ENCODE results near the gene GFER. TPM values are rescaled to one million over a fixed set of nuclear protein-coding genes. Genes with fewer than 3 reads are reported as not detected.
A peak's percentile ranks its signal among the peaks of the same experiment; 100 is the strongest.

GFER gene
- polyA plus RNA-seq, 1 of the 3 experiments (the other 2 are of a cell fraction) = 20.4 TPM

DNA sequence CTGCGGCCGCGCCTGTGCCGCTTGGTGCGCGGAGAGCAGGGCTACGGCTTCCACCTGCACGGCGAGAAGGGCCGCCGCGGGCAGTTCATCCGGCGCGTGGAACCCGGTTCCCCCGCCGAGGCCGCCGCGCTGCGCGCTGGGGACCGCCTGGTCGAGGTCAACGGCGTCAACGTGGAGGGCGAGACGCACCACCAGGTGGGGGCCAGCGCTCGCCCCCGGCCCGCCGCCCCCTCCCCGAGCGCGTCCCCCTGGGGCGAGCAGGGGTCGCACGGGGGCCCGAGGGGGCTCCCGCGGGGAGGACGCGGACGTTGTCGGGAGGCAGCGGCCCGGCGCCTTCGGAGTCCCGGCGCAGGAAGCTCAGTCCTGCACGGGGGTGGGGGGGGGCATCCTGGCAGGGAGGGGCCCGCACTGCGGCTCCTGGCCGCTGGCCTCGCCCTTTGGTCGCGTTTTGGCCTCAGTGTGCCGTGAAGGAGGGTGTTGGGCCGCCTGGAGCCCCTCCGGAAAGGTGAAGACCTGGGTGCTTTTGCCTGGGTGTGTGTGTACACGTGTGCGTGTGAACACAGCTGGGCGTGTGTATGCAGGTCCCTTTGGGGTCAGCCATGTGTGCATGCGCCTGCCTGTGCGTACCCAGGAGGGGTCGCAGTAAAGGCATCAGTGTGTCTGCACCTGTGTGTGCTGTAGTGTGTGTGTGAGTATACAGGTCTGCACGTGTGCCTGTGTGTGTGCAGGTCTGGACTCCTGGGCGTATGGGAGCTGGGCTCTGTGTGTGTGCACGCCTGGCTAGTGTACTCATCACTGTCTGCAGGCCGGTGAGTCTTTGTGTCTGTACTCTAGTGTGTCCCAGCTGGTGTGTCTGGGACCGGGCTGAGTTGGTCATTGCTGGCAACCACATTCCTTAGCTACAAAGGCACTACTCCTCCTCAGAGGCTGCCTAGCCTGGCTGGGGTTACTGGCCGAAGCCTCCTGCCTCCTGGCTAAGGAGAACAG, 43.3 kb downstream of the GFER start:
- CTCF ChIA-PET = interaction anchor here (0.8 to 6.5 kb wide), 9 partner anchors 11 to 126 kb away, joined by 3 to 68 read pairs (median 5); partner anchors contain the start of genes NTHL1, TBL3 and TSC2
- H3F3A ChIP-seq (replicated peaks; ENCODE audit: insufficient read depth) = peaks cover 9% of the 10 kb centered on the region
- no peaks in the 10 kb centered on the region for H3K9me3 ChIP-seq
- peak overlapping the region in 1 of 2 experiments; percentile 28; a peak in 1 of 4 replicates for H3K27ac ChIP-seq (ENCODE audit: low read depth in 2 of 2, low read length in 1 of 2)
- peak overlapping the region; percentile 61 for H3K9ac ChIP-seq
- H3K27me3 ChIP-seq (ENCODE audit: insufficient read depth) = no peaks in the 10 kb centered on the region
- peaks cover 15% of the 10 kb centered on the region; the same call in 1 of the 2 replicates for H3K79me2 ChIP-seq (ENCODE audit: insufficient read depth)
- TF ChIP-seq GABPA (IDR thresholded peaks at IDR 0.05; ENCODE audit: low read depth) (no peak), REST (IDR thresholded peaks at IDR 0.05; ENCODE audit: low read depth, low read length) (no peak), RAD21 (IDR thresholded peaks at IDR 0.05; ENCODE audit: low read length) (0 out of 2 replicates have a peak, but pooled peaks have one; percentile 18), MXI1 (IDR thresholded peaks at IDR 0.05; ENCODE audit: low read depth, low read length) (peak; percentile 72), RXRA (IDR thresholded peaks at IDR 0.05; ENCODE audit: borderline replicate concordance, low read depth) (no peak), GATA2 (CRISPR knock-in tag; IDR thresholded peaks at IDR 0.05) (no peak), ZBTB33 (IDR thresholded peaks at IDR 0.05; ENCODE audit: borderline replicate concordance, low read depth) (no peak), TAF1 (IDR thresholded peaks at IDR 0.05; ENCODE audit: borderline replicate concordance, low read depth, low read length) (no peak), YY1 (IDR thresholded peaks at IDR 0.05; ENCODE audit: low read depth) (no peak)
- no peak overlapping the region for H2AFZ ChIP-seq (ENCODE audit: low read depth)
- peak; percentile 72 for DNase-seq
- 27% methylated on average over 8 of the region's 76 CpGs for WGBS (ENCODE audit: low lambda C conversion rate)
- POLR2A ChIA-PET = interaction anchor here (0.9 to 1.2 kb wide), 3 partner anchors 13 to 128 kb away, joined by 4 to 10 read pairs (median 6); partner anchors contain the start of gene TRAF7
- peak overlapping the region; percentile 56 to 67 for H3K4me3 ChIP-seq (ENCODE audit: low read depth in 2 of 2, low read length in 1 of 2)
- H3K4me2 ChIP-seq = peak overlapping the region; percentile 90
- H4K20me1 ChIP-seq (ENCODE audit: insufficient read depth) = peaks cover 8% of the 10 kb centered on the region; the same call in 1 of the 2 replicates
- peaks cover 0 to 6% of the 10 kb centered on the region in 2 experiments for H3K36me3 ChIP-seq (replicated peaks in 1 of 2; ENCODE audit: control insufficient read depth in 1 of 2, insufficient read depth in 2 of 2, low read length in 1 of 2)
- no peaks in the 10 kb centered on the region for H3K9me2 ChIP-seq
- peaks cover 7 to 29% of the 10 kb centered on the region in 2 experiments; a peak in 2 of 4 replicates for H3K4me1 ChIP-seq (ENCODE audit: control insufficient read depth in 1 of 2, insufficient read depth in 2 of 2, low read depth in 1 of 2, low read length in 1 of 2)
